ENCODE results near the gene FOXN3. TPM values are rescaled to one million over a fixed set of nuclear protein-coding genes. Genes with fewer than 3 reads are reported as not detected.
A peak's percentile ranks its signal among the peaks of the same experiment; 100 is the strongest.

The FOXN3 gene
- total RNA-seq, 1 donor from 2014 or later: 64.3 TPM

DNA sequence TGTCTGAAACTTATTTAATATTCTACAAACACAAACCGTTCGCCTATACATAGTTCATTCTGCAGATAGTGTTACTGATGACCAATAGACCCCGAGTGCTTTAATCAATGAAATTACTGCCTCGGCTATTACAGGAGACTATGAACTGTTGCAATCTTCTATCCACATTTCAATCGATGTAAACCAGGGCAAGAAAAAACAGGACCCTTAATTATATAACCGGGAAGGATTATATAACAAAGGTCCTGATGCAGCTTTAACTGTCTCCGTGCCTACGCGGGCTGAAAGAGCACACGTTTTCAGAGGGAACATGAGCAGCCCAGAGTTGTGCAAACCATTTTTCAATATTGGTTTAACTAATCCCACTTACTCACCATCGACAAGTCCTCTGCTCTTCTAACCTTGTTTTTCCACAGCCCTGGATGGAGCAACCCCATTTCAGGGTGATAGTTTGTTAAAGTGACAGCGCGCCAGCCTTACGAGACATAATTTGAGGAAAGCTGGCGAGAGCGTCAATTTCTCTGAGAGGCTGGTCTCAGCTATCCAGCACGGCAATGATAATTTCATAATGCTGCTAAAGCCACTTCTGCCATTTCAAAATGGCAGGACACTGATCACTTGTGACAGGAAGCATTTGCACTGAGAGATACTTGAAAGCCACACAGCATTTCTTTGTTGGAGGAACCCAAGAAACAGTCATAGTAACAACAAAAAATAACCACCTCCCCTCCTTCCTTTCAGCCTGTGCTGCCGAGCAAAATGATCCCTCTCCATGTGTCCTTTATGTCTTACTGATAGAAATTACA lies 184.6 kb downstream of the FOXN3 start:
- DNase-seq (ENCODE audit: low spot score): no peak

DNA sequence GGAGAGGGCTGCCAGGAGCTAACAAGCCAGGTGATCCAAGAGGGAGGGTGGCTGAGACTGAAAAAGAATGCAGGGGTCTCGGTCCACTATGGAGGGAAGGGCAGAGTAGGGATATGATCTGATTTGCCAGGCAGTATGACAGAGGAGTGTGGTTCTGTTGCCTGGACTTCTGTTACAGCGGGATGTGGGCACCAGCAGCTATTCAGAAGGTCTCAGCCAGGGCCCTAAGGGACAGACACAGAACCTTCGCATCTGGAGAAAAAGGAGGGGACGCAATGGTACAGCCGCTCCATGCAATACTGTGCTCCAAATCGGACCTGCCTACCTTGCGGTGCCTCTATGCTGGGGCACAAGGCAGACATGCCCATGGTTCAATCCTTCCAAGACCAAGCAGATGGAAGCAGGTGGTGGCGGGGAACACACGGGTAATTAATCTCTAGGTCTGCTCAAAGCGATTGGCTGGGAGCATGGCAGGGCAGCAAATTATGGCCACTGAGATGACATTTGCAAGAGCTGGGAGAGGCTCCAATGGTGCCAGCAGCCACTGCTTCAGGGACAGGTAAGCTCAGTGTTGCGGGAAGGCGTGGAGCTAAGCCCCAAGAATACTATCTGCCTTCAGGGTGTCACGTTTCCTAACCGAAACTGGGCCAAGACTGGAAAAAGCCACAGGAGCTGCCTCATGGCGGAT lies 185.5 kb downstream of the FOXN3 start:
- DNase-seq (ENCODE audit: low spot score): no peak

DNA sequence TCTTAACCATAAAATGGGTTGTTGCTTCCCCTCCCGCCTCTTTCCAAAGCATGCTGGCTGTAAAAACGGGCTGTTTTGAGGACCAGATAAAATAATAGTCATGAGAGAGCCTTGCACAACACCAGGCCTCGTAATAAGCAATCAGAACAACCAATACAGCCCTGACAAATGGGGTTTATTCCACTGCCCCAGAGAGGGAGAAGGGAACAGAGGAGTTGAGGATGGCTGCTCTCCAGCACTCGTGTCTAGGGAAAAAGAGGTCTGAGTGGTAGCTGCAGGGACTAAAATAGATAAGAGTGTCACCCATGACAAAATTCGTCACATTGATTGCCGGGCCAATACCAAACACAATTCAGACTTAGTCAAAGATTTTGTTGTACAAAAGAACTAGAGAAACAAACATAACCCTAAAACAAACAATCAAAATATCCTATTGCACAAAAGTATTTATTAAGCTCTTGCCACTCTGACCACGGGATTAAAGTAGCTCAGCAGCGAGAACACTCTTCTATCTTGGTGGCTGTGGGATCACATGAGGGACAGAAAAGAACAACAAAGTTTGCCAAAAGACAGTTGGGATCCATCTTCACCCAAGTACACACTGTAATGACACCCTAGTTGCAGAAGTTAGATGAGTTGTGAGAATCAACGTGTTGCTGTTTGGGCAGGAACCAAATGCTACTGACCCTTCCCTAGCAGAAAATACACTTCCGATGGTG lies 188.0 kb downstream of the FOXN3 start:
- DNase-seq (ENCODE audit: low spot score): no peak

DNA sequence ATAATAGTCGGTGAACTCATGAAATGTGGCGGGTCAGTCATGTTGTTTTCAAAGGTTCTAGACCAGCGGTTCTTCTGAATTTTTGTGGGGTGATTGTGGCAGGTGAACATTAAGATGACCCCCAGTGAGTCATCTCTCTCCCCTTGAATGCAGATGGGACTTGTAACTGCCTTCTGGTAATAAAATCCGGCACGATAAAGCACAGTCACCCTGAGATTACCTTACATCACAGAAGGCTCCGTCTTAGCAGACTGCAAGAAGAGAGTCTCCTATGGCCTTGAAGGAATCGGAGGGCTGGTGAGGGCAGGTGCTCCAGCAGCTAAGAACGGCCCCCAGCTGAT lies 189.6 kb downstream of the FOXN3 start:
- DNase-seq (ENCODE audit: low spot score): no peak

DNA sequence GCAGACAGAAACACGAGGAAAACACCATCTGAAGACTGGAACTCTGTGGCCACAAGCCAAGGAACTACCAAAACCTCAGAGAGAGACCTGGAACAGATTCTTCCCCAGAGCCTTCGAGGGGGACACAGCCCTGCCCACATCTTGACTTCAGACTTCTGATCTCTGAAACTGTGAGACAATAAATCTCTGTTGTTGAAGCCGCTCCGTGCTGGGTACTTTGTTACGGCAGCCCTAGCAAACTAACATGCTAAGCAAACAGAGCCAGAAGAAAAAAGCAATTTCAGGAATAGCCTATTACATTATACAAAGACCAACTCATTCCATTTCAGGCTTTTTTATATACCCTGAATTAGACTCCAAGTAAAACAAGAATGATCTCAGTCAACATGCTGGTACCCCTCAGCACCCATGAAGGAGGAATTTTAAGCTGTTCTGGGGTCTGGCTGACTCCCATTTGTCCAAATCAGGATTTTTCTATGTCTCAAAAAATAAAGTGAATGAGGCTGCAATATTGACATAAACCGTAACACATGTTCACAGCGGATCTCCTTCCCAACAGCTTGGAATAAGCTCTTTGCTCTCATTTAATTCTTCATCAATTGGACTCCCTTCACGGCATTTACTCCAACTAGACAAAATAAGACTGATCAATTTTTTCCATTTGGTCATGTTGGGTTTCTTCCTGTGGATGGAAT lies 190.1 kb downstream of the FOXN3 start:
- DNase-seq (ENCODE audit: low spot score): peak; percentile 66

DNA sequence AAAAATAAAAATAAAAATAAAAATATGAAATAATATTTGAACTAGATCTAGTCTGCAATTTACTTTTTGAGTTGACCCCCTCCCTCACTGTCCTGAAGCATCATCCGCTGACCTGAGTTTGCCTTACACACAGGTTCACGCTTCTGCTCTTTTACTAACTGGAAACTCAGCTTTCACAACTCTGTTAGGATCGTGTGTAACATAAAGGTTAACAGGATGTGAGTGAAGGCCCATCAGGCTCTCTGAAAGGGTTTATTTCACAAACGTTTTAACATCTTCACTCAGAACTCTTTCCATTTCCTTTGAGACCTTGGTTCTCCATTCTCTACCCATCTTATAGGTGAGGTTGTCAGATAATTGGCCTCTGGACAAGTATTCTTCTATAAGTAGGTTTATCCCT lies 191.4 kb downstream of the FOXN3 start:
- DNase-seq (ENCODE audit: low spot score): no peak

DNA sequence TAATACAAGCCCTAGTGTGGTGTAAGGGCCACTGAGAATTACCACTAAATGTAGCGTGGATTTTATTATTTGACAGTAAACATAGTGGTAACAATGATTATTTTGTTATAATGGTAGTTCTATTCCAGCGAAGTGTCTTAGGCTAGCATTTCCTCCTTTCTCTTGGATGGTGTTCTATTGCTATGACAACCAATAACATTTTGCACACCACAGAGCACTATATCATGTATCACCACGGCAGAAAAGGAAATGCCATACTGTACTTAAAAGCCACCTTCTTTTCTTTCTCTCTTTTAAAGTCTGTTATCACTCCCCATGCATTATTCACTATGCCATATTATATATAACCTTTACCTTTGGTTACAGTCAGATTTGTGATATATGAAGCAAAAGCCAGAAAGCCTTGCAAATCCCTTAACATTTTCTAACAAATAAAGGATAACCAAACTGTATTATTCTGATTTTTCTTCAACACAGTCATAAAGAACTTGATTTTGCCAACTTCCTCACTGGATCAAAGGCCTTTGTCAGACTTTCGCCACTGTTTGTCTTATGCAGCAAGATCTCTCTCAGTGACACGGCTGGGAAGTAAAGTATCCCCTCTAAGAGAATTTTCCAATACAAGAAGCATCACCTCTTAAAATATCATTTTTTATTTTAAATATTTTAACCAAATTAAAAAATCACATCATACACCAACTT lies 195.8 kb downstream of the FOXN3 start:
- peak; percentile 76 for DNase-seq (ENCODE audit: low spot score)

DNA sequence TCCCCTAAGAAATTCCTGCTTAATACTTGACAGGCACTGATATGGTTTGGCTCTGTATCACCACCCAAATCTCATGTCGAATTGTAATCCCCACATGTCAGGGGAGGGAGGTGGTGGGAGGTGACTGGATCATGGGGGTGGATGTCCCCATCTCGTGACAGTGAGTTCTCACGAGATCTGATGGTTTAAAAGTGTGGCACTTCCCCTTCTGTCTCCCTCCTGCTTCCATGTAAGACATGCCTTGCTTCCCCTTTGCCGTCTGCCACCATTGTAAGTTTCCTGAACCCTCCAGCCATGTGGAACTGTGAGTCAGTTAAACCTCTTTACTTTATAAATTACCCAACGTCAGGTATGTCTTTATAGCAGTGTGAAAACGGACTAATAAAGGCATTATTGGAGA lies 198.0 kb downstream of the FOXN3 start:
- DNase-seq (ENCODE audit: low spot score): no peak

DNA sequence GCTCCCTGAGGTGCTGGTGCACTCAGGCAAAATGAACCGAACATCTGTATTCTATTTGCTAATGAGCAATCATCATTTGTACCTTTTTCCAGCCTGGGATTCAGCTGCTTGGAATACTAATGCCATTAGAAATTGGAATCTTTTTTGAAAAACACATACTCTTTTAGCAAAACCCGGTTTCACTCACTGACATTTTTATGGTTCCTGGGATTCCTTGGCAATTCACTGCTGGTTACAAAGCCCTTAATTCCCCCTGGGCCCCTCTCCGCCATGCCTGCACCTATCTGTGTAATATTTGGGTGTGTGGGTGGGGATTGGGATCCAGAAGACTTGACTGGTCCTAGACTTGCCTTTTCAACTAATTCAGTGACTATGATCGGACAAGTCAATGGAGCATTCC lies 199.1 kb downstream of the FOXN3 start:
- peak; percentile 86 for DNase-seq (ENCODE audit: low spot score)

DNA sequence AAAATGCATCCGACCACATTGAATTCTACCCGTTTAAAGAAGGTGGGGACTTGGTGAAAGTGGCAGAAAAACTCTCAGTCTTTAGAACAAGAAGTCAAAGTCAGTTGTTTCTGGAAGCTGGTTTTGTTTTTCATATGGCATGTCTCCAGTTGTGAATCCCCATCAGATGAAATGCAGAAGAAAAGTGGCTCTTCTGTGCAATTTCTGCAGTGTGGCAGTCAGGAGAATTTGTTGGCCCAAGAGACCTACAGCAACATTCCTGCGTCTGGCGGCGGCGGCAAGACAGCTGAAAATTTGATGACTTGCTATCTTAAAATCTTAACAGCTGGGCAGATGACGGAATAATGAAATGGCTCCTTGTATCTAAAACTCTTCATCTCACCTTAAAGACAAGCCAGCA lies 201.5 kb downstream of the FOXN3 start:
- peak; percentile 77 for DNase-seq (ENCODE audit: low spot score)

DNA sequence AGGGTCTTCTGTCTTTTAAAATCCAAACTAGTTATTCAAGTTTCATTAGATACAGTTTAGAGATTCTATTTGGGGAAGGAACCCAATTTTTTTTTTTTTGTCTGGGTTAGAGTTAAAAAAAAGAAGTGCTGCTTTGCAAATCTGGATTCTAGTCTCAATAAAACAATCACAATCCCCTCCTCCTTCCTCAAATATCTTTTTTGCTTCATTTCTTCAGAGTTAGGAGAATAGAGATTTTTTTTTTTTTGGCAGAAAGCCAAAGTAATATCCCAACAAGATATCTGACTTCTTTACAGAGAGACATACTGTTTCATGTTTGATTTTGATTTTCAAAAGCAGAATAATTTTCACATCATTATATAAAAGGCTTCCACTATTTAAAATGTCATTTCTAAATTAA lies 201.9 kb downstream of the FOXN3 start:
- peak; percentile 55 for DNase-seq (ENCODE audit: low spot score)

DNA sequence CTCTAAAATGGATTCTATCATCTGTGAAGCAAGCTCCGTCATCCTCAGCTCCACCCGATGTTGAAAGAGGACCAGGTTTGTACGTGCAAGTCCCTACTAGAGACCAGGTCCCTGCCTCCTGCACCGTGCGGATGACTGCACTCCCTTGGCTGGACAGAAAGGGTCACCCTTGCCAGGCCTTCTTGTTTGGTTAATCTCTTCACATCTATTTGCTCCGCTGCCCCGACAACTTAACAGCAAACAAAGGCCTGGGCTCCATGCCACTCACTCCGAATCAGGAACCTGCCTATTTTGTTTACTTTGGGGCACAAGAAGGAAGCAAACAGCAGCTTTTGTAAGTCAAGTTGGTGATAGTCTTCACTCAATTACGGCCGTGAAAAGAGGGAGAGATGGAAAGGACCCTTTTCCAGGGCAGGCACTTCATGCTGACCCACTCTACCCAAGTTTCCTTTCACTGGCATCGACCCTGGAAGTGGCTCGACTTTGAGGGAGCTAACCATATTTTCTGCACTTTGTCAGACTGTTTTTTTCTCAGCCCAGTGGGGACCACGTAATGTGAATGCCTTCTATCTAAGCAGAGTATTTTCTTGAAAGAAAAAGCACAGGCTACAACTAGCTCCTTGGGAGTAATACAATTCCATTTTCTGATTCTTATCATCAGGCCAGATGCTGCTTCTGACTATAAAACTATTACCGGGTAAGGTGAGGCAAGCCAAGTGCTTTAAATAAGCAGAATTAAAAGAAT lies 202.6 kb downstream of the FOXN3 start:
- DNase-seq (ENCODE audit: low spot score): peak; percentile 42

DNA sequence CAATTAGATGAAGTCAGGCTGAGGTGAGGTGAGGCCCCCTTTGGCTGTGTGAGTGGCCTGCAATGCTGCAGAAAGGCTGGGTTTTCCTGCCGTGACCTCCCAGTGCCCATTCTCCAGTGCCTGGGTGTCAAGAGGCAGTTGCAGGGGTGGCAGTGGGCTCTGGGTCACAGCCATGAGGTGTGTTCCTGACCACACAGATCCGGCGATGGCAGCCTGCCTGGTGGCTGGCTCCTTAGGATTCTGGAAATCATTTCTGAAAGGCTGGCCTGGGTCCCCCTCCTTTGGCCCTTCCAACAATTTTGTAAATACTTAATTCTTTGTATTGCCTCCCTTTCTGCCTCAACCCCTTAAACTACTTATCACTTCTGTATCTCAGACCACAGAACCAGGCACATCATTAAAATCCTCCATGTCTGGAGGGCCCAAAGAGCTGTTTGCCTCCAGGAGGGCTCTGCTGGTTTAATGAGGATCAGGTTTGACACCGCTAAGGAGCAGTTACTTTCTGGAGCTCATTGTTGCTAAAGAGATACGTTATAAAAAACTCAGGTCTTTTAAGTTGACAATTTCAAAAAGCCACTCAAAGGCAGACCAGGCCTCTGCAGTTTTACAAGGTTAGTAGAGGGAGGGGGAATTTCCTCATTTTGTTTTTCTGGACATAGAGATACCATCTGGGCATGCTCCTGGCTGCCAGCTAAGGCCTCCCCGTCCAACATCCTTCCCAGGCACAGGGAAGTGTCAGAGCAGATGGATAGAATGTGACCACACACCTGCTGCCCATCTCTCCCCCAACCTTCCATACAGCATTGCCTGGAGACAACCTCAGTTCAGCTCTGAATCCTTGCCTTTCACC lies 204.4 kb downstream of the FOXN3 start:
- peak; percentile 36 for DNase-seq (ENCODE audit: low spot score)

DNA sequence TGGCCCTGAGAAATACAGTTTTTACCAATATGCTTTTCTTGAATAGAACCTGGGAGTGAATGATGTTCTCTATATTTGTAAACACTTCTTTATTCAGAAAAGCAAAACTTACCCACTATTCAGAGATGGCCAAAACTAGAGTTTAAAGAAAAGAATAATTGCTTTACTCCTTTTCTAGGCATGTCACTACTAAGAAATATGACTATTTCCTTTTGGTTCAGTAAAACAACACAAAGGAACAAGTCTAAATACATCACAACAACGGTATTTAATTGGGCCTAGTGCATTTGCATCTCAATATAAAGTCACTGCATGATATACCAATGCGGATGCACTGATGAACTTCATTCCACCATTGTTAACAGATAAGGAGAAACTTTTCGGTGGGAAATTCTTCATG lies 207.5 kb downstream of the FOXN3 start:
- DNase-seq (ENCODE audit: low spot score): no peak

DNA sequence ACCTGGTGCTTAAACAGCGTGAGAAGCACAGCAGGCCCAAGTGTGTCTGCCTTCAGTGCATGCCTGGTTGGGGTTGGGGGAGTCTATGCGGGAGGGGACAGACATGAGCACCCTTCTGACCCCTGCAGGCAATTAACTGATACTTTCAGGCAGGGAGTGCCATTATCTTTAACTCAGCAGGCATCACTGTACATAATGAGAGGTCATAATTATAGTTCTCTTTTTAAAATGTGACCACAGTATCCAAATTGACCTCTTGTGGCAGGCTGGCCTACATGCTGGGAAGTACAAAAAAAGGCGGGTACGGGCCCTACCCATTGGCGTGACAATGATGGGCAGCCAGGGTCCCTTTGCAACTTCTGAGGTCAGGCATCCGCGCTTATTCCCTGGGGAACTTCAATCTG lies 209.1 kb downstream of the FOXN3 start:
- no peak for DNase-seq (ENCODE audit: low spot score)

DNA sequence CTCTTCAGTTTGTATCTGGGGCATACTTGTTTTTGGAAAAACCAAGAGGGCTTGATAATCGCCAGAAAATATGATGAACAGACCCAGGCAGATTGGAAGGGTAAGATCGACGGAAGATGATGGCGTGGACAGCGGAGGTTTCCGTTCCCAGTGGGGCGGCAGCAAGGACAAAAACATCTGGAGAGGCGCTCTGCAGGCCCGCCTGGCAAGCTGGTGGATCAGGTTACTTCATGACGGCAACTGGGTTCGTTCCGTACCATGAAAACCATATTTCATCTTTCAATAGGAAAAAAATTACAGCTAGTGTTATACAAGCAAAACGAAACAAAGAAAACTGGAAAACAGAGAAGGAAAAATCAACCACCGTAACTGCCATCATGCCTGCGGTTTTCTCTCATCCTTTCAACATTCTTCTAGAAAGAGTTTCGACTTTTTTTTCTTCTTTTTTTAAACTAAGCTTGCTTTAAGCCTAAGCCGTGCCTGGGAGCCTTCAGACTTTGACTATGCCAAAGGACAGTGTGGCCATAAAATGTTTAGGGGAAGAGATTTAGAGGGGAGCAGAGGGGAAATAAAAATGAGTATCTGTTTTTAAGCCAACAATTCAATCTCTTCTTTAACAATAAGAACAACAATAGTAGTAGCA lies 210.5 kb downstream of the FOXN3 start:
- DNase-seq (ENCODE audit: low spot score): peak; percentile 76

DNA sequence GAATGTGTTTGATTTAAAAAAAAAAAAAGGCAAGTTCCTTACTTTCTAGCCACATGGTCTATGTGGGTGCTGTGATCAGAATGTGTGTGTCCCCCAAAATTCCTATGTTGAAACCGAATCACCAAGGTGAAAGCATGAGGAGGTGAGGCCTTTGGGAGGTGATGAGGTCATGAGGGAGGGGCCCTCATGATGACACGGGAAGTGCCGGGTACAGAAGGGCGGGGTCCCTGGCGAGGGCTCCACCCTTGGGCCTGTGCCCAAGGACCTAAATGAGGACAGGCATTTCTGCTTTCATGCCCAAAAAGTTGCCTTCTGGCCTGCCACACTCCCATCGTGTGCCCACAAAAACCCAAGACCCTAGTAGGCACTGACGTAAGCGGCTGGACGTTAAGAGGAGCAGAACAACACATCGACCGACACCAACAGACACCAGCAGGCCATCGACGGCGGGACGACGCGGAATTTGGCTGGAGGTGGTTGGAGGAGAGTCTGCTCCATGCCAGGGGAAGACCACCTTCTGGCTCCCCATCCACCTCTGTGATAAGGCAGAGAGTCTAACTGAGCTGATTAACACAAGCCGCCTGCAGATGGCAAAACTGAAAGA lies 211.8 kb downstream of the FOXN3 start:
- no peak for DNase-seq (ENCODE audit: low spot score)

DNA sequence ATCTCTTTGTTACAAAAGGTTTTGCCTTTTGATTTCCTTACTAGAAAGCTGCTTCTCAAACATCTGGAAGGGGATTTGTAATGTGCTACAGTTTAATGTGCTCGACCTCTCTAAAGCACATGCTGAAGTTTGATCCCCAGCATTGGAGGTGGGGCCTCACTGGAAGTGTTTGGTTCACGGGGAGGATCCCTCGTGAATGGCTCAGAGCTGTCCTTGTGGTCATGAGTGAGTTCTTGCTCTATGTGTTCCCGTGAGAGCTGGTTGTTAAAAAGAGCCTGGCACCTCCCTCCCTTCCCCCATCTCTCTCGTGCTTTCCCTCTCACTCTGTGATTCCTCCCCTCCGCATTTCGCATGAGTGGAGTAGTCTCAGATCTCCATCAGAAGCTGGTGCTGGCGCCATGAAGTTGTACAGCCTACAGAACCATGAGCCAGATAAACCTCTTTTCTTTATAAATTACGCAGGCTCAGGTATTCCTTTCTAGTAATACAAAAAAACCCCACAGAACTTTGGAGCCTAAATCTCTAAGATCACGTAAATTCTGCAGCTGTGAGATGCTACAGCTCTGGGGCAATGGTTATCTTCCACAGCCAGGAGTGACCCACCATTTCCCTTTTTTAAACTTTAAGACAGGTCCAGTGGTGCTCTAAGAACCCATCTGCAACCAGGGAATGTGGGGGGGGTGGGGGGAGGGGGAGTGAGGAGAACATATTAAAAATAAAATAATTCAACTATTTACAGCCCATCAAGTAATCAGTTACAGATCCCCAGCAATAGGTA lies 214.4 kb downstream of the FOXN3 start:
- DNase-seq (ENCODE audit: low spot score): no peak
